ENCODE data around the gene CELSR3. TPM values are rescaled to one million over a fixed set of nuclear protein-coding genes. Genes with fewer than 3 reads are reported as not detected.

Gene CELSR3
- total RNA-seq, 1 experiment from 2014 or later, result 23.9 TPM

DNA sequence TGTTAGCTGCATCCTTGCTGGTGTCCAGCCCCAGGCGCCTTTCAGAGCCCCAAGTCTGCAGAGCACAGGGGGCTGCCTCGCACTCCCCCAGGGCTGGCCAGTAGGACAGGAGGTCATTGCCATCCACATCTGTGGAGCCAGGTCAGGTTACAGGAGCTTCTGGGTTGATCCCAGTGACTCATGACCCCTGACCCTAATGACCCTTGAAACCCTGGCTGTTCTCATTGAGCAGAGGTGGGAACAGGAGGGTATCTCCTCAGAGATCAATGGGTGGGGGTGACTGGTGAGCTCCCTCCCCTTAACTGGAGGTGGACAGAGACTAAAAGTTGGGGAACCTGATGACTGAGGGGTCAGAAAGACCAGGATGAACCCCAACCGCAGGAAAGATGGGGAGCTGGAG, 21.3 kb downstream of the CELSR3 start:
- Histone ChIP-seq H2BK120ac (ENCODE audit: low read depth, low read length, poor library complexity, severe bottlenecking) (no peak overlapping the region), H3K9ac (ENCODE audit: extremely low read depth, insufficient read length, low read length) (no peak overlapping the region)

More for the DNA sequence above, 21.3 kb downstream of the CELSR3 start:
- no peak overlapping the region for H3K14ac ChIP-seq (ENCODE audit: insufficient read depth, low read length)
- H3K4ac ChIP-seq (ENCODE audit: low read depth, low read length), result no peak overlapping the region
- H2BK15ac ChIP-seq (ENCODE audit: low read depth, low read length), result no peak overlapping the region
- H3K27me3 Mint-ChIP-seq (ENCODE audit: low read depth), result no peaks in the 10 kb centered on the region; the same call in 1 of the 2 replicates
- peaks cover 16 to 18% of the 10 kb centered on the region in 2 experiments for H3K4me1 Mint-ChIP-seq
- H3K79me1 ChIP-seq (ENCODE audit: insufficient read depth, low read depth, low read length, poor library complexity, severe bottlenecking), result no peaks in the 10 kb centered on the region
- H2AK5ac ChIP-seq (ENCODE audit: insufficient read length, low read length), result no peak overlapping the region
- no peak overlapping the region; a peak in 1 of 5 replicates for H3K4me3 Mint-ChIP-seq
- no peak overlapping the region for H2AFZ ChIP-seq (ENCODE audit: low read length)
- H3K79me2 ChIP-seq (ENCODE audit: insufficient read depth, low read length), result no peaks in the 10 kb centered on the region
- H3K36me3 Mint-ChIP-seq (ENCODE audit: insufficient read depth in 1 of 3, low read depth in 3 of 3), result peaks cover 21 to 74% (median 74%) of the 10 kb centered on the region in 3 experiments; a peak in 6 of 7 replicates
- H2BK5ac ChIP-seq (ENCODE audit: insufficient read length, low read length), result no peak overlapping the region
- H3K23ac ChIP-seq (ENCODE audit: insufficient read length, low read depth, low read length), result no peak overlapping the region
- H3K27me3 ChIP-seq (ENCODE audit: insufficient read depth, low read length), result no peaks in the 10 kb centered on the region
- H3K9me3 ChIP-seq (ENCODE audit: control insufficient read depth, low read depth, low read length), result no peaks in the 10 kb centered on the region
- TF ChIP-seq, protein P1, sequence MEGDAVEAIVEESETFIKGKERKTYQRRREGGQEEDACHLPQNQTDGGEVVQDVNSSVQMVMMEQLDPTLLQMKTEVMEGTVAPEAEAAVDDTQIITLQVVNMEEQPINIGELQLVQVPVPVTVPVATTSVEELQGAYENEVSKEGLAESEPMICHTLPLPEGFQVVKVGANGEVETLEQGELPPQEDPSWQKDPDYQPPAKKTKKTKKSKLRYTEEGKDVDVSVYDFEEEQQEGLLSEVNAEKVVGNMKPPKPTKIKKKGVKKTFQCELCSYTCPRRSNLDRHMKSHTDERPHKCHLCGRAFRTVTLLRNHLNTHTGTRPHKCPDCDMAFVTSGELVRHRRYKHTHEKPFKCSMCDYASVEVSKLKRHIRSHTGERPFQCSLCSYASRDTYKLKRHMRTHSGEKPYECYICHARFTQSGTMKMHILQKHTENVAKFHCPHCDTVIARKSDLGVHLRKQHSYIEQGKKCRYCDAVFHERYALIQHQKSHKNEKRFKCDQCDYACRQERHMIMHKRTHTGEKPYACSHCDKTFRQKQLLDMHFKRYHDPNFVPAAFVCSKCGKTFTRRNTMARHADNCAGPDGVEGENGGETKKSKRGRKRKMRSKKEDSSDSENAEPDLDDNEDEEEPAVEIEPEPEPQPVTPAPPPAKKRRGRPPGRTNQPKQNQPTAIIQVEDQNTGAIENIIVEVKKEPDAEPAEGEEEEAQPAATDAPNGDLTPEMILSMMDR (conservative IDR thresholded peaks at IDR 0.05), result no peak
- no peaks in the 10 kb centered on the region for H3K23me2 ChIP-seq (ENCODE audit: insufficient read length, low read depth, low read length, poor library complexity, severe bottlenecking)
- H3K27ac Mint-ChIP-seq, result no peak overlapping the region
- peaks cover 2% of the 10 kb centered on the region; the same call in 1 of the 2 replicates for H3K4me1 ChIP-seq (ENCODE audit: insufficient read depth, low read length)
- H4K5ac ChIP-seq (ENCODE audit: insufficient read length, low read depth, low read length), result no peak overlapping the region
- H2BK12ac ChIP-seq (ENCODE audit: insufficient read length, low read depth, low read length), result no peak overlapping the region
- no peak overlapping the region for H4K8ac ChIP-seq (replicated peaks; ENCODE audit: insufficient read length, low read depth, low read length)
- no peak overlapping the region for H2BK20ac ChIP-seq (ENCODE audit: low read depth, low read length, poor library complexity, severe bottlenecking)
- no peak overlapping the region for H3K27ac ChIP-seq (ENCODE audit: insufficient read length, low read depth, low read length)
- no peak overlapping the region for H3K56ac ChIP-seq (ENCODE audit: insufficient read length, low read depth, low read length)
- no peaks in the 10 kb centered on the region for H3K9me3 Mint-ChIP-seq
- H3K4me2 ChIP-seq (ENCODE audit: insufficient read depth, insufficient read length, low read length), result no peak overlapping the region
- H3K18ac ChIP-seq (ENCODE audit: insufficient read length, low read depth, low read length), result no peak overlapping the region
- no peak overlapping the region for H3T11ph ChIP-seq (ENCODE audit: low read length)
- H4K91ac ChIP-seq (ENCODE audit: insufficient read length, low read depth, low read length), result no peak overlapping the region
- peaks cover 4% of the 10 kb centered on the region for H4K20me1 ChIP-seq (ENCODE audit: control insufficient read depth, insufficient read depth, insufficient read length)
- DNase-seq, result no peak
- no CpG with 5 or more reads among the region's 3 CpGs for WGBS (ENCODE audit: extremely low coverage, insufficient read length, low lambda C conversion rate)

Data from H9 (cell line).